Brain pericyte (primary cell): Measurements from ENCODE around the gene ADPGK.
"Not testable (repeated sequence)": the region's sequence is repeated elsewhere in the genome, so short reads cannot be mapped to it uniquely, and the experiment has no call there.

Experiments used
- DNase-seq: peaks from one replicate; pipeline ENCODE4 v3.0.0-alpha.2; 2012; ENCODE audit warnings: low read depth, low spot score

The ADPGK gene

GRCh38 chr15:72783640-72784455, at the start of gene ADPGK:
Gene ADPGK, minus strand, starts transcription at chr15:72783758. Its CDS starts 67 bp downstream, at chr15:72783691.
- peak; percentile 83 for DNase-seq

DNA sequence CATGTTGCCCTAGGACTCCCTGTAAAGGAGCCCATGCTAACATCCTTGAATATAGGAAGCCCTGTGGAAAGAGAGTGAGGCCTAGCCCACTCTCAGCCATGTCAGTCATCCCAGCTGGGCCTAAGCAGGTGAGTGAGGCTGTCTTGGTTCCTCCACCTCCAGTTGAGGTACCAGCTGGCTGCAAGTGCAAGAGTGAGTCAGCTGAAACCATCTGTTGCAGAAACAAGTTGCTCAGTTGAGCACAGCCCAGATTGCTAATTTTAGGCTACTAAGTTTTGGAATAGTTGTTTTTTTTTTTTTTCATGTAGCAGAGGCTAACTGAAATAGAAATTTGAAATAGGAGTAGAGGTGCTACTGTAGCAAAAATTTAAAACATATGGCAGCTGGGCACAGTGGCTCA, 43.7 kb upstream of the ADPGK start:
- DNase-seq: no peak

DNA sequence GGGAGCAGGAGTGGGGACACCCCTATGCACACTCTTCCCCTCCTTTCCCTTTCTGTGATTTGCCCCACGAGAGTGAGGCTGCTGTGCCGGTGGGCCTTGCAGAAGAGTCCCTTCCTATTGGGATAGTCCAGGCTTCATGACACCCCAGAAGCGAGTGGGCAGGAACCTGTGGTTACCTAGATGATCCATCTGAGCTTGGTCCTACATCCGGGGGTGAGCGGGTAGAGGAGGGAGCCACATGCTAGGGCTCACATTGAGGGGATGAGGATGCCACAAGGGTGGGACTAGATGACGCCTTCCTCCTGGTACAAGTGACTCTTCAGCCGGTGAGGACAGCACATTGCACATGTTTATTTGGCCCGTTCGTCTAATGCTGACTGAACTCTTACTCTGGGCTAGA, 43.1 kb upstream of the ADPGK start:
- DNase-seq: no peak

GRCh38 chr15:72825829-72826228, 42.3 kb upstream of the ADPGK start:
- DNase-seq: no peak

GRCh38 chr15:72824781-72825180, 41.2 kb upstream of the ADPGK start:
- no peak for DNase-seq

DNA sequence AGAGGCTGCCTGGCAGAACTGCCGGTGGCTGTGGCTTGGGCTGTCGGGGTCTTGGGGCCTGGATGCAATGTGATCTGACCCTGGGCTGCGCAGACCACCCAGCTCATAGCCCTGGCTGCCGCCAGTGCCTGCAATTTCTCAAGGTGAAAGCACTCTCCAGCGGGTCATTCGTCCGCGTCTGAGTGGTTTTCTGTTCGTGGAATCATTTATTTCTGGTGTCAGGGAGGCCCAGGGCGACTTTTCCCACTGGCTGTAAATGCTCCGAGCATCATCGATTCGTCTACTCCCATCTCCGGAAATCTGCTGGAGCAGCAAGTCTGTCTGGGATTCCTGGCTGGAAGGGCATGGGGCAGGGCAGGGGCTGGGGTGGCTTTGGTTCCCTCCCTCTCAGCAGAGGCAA, 40.6 kb upstream of the ADPGK start:
- no peak for DNase-seq

DNA sequence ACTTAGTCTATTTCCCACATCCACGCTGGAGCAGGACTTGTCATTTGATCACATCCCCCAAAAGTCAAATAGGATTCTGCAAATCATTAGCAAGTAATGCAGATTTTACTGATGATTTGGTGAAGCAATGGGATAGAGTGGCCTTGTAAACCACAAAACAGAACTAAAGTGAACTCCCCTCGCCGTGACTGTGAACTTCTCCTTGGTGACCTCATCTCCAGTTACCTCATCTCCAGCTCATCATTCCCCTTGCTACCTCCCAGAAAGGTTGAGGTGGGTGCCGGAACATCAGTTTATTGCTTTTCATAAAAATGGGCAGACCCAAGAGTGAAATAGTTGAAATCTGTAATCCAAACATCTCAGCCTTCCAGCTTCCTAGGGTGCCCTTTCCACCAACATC, 36.7 kb upstream of the ADPGK start:
- DNase-seq: no peak

- DNase-seq: no peak
Measured at GRCh38 chr15:72818632-72819031, 35.1 kb upstream of the ADPGK start.

- no peak for DNase-seq
Measured at GRCh38 chr15:72813345-72814004, 29.9 kb upstream of the ADPGK start.

DNA sequence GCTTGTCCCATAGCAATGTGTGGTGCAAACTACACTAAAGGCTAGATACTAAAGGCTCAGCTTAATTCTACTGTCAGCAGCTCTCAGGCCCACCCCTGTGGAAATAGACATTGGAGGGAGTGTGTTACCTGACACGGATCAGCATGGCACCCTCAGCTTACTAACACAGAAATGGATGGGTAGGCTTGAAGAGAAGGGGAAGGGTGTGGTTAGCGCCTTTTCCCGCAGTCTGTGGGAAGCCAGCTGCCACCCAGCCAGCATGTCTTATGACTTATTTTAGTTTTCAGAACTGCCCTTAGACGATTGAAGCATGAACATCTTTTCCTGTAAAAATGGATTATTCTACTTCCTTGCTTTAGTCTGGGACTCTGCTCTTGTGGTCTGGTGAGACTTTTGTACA, 25.8 kb upstream of the ADPGK start:
- DNase-seq: no peak

DNA sequence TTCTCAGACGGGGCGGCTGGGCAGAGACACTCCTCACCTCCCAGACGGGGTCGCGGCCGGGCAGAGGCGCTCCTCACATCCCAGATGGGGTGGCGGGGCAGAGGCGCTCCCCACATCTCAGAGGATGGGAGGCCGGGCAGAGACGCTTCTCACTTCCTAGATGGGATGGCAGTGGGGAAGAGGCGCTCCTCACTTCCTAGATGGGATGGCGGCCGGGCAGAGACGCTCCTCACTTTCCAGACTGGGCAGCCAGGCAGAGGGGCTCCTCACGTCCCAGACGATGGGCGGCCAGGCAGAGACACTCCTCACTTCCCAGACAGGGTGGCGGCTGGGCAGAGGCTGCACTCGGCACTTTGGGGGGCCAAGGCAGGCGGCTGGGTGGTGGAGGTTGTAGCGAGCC, 23.8 kb upstream of the ADPGK start:
- DNase-seq: not testable (repeated sequence)

- DNase-seq: no peak
Measured at GRCh38 chr15:72803006-72803405, 19.4 kb upstream of the ADPGK start.

DNA sequence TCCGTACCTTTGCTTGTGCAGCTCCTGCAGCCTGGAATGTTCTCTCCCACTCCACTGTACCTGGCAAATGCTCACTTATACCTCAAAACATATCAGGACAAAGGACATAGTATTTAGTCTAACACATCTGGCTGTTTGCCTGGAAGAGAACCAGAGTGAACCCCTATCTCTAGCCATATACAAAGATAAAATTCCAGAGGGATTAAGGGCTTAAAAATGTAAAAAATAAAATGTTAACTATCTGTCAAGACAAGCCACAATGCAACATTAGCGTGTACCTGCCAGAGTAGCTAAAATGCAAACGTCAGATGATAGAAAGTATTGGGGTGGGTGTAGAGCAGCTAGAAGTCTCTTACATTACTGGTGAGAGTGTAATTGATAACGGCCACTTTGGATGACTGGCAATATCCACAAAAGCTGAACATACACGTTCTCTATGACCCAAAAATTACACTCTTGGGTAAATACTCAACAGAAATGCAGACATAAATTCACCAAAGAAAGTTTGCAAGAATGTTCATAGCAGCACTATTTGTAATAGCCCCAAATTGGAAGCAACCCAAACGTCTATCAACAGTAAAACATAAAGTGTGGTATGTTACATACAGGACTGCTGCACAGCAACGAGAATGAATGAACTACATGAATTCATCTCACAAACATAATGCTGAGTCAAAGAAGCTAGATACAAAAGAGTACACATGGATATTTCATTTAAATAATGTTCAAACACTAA, 18.2 kb upstream of the ADPGK start:
- no peak for DNase-seq

DNA sequence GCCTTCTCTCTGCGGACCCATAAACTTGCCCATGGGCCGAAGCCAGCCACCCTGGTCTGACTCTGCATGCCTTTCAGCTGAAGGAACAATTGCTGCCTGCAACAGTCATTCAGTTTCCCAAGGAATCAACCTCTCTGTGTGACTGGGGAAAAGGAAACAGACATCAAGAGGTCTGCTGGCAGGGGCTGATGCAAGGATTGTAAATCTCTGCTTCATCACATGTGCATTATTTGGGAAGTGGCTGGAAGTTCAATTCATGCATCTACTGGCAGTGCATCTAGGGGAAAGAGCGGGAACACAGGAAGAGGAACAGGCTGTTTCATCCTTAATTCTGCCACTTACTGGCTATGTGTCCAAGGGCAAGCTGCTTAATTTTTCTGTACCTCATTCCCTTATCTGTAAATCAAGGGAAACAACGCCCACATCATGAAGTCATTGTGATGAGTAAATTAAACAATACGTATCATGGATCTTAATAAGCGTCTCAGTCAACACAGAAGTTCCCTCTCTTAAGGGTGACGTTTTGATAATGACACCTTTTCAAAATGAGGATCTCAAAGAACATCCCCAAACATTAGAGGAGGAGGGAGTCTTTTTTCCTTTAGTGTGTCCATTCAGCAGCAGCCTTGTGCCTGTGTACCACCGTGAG, 17.4 kb upstream of the ADPGK start:
- no peak for DNase-seq

DNA sequence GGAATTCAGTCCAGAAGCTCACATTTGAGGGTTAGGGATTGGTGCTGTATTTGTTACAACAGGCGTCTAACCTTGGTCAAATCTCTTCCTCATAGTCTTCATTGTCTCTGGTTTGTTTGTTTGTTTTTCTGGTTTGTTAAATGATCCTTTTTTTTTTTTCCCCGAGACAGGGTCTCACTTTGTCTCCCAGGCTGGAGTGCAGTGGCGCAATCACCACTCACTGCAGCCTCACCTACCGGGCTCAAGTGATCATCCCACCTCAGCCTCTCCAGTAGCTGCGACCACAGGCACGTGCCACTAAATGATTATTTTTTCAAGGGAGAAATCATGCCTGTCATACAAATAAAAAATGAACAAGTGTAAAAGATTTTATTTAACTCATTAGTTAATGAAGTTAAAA, 14.3 kb upstream of the ADPGK start:
- no peak for DNase-seq

GRCh38 chr15:72797338-72797689, 13.8 kb upstream of the ADPGK start:
- no peak for DNase-seq

GRCh38 chr15:72796515-72797337, 13.2 kb upstream of the ADPGK start:
- no peak for DNase-seq

DNA sequence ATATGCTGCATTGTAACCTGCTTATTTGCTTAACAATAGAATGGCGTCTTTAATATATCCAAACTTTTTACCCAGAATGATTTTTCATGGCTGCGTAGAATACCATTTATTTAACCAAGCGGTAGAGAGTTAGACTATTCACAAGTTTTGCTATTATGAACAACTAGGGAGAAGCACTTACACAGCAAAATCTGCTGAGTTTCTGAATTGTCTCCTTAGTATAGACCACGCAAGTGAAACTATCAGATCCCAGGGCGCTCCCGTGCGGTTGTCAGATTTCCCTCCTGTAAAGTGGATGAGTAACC, 12.6 kb upstream of the ADPGK start:
- DNase-seq: no peak

DNA sequence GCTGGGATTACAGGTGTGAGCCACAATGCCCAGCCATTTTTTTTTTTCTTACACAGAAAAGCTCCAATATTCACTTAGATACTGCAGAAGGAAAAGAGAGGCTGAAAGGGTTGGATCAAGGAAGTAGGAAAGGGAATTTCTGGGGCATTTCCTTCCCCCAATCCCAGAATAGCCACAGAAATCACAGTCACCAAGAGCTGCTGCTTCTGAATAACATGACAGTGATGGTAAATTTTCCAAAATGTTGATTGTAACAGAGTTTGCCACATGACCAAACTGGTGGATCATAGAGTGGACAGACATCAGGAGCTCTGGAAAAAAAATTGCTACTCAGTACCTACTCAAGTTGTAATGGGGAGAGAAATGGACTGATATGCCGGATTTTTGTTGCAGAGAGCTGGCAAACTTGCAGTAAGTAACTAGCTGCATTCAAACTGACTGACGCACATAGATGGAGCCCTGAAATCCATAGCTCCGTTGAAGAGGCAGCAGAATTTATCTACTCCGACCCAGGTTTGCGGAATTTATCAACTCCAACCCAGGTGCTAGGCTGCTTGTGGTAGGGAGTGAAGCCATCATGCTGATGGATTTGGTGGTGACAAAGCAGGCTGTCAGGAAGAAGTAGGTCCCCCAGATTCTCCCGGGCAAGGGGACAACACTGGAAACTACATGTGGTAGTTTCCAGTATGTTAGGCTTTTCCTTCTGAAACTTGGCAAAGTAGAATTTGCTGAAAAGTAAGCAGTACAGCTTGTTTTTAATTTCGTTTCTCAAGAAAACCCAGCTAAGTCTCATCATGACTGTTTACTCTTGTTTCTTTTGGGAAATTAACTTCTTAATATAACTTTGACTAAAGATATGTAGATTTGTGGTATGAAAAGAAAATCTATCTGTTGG, 10.5 kb upstream of the ADPGK start:
- DNase-seq: no peak

DNA sequence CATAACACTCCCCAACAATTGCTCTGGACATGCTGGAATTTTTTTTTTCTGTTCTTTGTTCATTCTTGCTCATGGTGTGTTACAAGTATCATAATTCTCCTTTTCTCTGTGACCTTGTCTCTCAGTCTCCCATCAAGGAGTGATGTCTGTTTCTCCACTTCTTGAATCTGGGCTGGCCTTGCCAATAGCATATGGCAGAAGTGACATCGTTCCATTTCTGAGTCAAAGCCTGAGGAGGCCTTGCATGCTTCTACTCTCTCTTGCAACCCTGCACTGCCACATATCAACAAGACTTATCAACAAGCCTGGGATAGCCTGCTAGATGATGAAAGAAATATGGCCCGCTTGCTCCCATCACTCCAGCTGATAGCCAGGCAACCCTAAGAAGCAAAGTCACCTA, 8.9 kb upstream of the ADPGK start:
- no peak for DNase-seq
